Ovary (tissue), 3 donors: ENCODE results near the gene FILIP1L.

ENCODE experiments used
- EP300 ChIP-seq: sonication (generic); formaldehyde crosslinking; IDR thresholded peaks from one replicate; pipeline ENCODE4 v1.6.1; 2017; ENCODE audit warnings: antibody characterized with exemption
- POLR2A ChIP-seq: fragments of 450-650 bp; IDR thresholded peaks from one replicate; pipeline ENCODE4 v1.6.1; 2017; ENCODE audit warnings: antibody characterized with exemption, mild to moderate bottlenecking, moderate library complexity
- TF ChIP-seq, protein P1 (sequence below), 3 donors: fragments of 450-650 bp in 2 of 3; fragments of 200-600 bp in 1 of 3; IDR thresholded peaks; one replicate each; pipeline versions ENCODE4 v1.5.1 to v1.8.0; 2016 to 2022; ENCODE audit warnings: antibody characterized with exemption in 3 of 3, mild to moderate bottlenecking in 1 of 3
- donor health status: DM: no; HTN: no; CAD: no.

GRCh38 chr3:99984668-99985067 lies 129.6 kb downstream of the FILIP1L start:
- TF ChIP-seq, protein P1, sequence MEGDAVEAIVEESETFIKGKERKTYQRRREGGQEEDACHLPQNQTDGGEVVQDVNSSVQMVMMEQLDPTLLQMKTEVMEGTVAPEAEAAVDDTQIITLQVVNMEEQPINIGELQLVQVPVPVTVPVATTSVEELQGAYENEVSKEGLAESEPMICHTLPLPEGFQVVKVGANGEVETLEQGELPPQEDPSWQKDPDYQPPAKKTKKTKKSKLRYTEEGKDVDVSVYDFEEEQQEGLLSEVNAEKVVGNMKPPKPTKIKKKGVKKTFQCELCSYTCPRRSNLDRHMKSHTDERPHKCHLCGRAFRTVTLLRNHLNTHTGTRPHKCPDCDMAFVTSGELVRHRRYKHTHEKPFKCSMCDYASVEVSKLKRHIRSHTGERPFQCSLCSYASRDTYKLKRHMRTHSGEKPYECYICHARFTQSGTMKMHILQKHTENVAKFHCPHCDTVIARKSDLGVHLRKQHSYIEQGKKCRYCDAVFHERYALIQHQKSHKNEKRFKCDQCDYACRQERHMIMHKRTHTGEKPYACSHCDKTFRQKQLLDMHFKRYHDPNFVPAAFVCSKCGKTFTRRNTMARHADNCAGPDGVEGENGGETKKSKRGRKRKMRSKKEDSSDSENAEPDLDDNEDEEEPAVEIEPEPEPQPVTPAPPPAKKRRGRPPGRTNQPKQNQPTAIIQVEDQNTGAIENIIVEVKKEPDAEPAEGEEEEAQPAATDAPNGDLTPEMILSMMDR (IDR thresholded peaks at IDR 0.05), result no peak
- TF ChIP-seq POLR2A, result no peak
- no peak for TF ChIP-seq EP300
